Naive B cell (primary cell): ENCODE results near the gene MAPK12. TPM values are rescaled to one million over a fixed set of nuclear protein-coding genes. Genes with fewer than 3 reads are reported as not detected.

Source experiments
- ATAC-seq, 2 donors: fragments of 150-1000 bp; cut with Tn5 transposase; 2 replicates each; pipeline ENCODE4 v1.10.0; 2021; ENCODE audit warnings: low read depth in 2 of 2, mild to moderate bottlenecking in 2 of 2, moderate library complexity in 2 of 2
- DNase-seq: peaks from one replicate; pipeline ENCODE4 v3.0.0; 2022
- H3K27ac Mint-ChIP-seq, 6 donors: one replicate each; pipeline ENCODE4 v1.8.0; 2020 to 2022; ENCODE audit warnings: mild to moderate bottlenecking in 6 of 6, mixed read lengths in 6 of 6, moderate library complexity in 5 of 6, inconsistent platforms in 2 of 6
- H3K27me3 Mint-ChIP-seq, 3 donors: one replicate each; pipeline ENCODE4 v1.8.0; 2021 to 2022; ENCODE audit warnings: mixed read lengths in 3 of 3, mild to moderate bottlenecking in 1 of 3
- H3K36me3 Mint-ChIP-seq, 2 donors: one replicate each; pipeline ENCODE4 v1.8.0; 2020 to 2022; ENCODE audit warnings: mixed read lengths in 2 of 2, inconsistent platforms in 1 of 2, mild to moderate bottlenecking in 1 of 2
- H3K4me1 Mint-ChIP-seq, 3 donors: one replicate each; pipeline ENCODE4 v1.8.0; 2020 to 2022; ENCODE audit warnings: mixed read lengths in 3 of 3, inconsistent platforms in 1 of 3, mild to moderate bottlenecking in 1 of 3, moderate library complexity in 1 of 3
- H3K4me3 Mint-ChIP-seq, 8 donors: one replicate each; pipeline ENCODE4 v1.8.0; 2020 to 2022; ENCODE audit warnings: mild to moderate bottlenecking in 8 of 8, mixed read lengths in 8 of 8, moderate library complexity in 8 of 8, inconsistent platforms in 2 of 8
- H3K9me3 Mint-ChIP-seq, 7 donors: one replicate each; pipeline ENCODE4 v1.8.0; 2020 to 2022; ENCODE audit warnings: mixed read lengths in 7 of 7, mild to moderate bottlenecking in 5 of 7, inconsistent platforms in 2 of 7, moderate library complexity in 1 of 7
- polyA plus RNA-seq, 6 donors: library from polyadenylated mRNA; unstranded; fragments of 300-500 nt; fragmentation: Illumina TruSeq; gene quantifications; one replicate each; pipeline ENCODE4 v1.2.3, GENCODE V29; 2021; ENCODE audit warnings: low read depth in 6 of 6

MAPK12 gene
- polyA plus RNA-seq, 6 donors from 2014 or later: 0.04 to 0.19 (median 0.09) TPM; not detected in 1

DNA sequence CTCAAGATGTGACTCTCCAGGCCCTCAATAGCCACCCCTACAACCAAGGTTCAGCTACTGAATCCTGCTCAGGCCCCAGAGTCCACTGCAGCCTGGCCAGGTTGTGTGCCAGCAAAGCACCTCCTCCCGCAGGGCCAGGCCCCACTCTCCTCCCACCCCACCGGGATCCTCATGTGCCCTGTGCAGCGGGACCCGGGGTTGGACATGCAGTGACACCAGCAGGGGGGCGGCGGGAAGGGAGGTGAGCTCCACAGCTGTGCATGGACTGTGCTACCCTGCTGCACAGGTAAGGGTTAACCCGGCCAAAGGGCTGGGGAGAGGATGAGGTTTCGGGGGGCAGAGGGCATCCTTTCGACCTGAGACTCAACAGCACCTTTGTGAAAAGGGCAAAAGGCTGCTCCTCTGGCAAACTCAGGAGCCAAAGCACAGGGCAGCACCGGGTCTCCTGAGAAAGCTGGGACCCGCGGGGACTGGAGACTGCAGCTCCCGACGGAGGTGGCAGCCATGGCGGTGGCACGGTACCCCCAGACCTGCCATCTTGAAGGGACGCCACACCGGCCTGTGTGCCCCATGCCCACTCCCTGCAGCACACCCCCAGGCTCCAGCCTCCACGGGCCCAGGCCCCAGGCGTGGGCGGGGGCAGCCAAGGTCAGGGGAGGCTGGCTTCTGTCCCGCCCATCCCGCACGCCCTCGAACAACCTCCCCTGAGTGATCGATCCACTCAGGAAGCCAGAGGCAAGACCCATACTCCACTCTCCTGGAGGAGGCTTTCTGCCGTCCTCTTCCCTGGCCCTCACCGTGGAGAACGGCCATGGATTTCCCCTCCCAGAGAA, 35.4 kb upstream of the MAPK12 start:
- Mint-ChIP-seq H3K27ac (peak overlapping the region in 2 of 6 donors; percentile 67 to 80), H3K4me3 (peak overlapping the region in 1 of 8 donors; percentile 22), H3K4me1 (peaks cover 30 to 48% (median 32%) of the 10 kb centered on the region in 3 donors), H3K27me3 (peaks cover 11 to 36% (median 11%) of the 10 kb centered on the region in 3 donors), H3K36me3 (no peaks in the 10 kb centered on the region), H3K9me3 (no peaks in the 10 kb centered on the region)
- ATAC-seq (no peak), DNase-seq (no peak)

- H3K4me1 Mint-ChIP-seq: peaks cover 27 to 46% (median 29%) of the 10 kb centered on the region in 3 donors
- peak overlapping the region in 5 of 8 donors; percentile 6 to 80 (median 57) for H3K4me3 Mint-ChIP-seq
These were observed 32.8 kb upstream of the MAPK12 start for GRCh38 chr22:50294319-50294656.

DNA sequence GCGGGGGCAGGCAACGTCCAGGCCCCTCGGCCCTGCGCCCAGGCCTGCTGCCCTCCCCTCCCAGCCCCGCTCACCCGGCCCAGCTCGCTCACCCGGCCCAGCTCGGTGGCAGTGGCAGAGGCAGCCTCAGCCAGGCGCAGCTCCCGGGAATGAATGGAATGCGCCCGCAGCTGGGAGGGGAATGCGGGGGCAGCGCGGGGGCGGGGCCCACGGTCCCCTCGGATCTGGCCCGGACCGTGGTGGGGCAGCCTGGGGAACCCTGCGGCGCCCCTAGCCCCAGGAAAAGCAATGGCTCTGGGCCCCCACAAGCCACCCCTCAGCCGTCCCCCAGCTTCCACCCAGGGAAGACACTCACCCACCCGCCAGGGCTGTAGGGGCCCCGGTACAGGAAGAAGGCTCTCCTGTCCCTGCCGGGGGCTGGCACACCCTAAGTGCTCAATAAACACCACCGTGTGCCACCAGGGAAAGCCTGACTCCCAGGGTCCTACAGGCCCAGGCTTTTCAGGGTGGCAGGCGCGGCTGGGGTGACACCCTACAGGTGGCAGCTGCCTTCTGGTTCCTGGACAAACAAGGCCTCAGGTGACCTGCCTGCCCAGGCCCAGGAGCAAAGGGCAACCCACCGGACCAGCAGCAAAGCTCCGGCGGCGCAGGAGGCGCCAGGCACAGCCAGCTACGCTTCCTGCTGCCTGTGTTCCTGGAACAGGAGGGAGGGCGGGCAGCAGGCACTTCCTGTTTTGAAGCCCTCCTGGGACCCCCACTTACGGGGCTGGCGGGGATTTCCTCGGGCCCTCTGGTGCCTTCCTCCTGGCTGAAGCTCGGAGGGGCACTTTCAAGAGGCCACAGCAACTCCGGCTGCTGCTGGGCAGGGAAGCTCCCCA, 32.2 kb upstream of the MAPK12 start:
- Mint-ChIP-seq H3K4me1 (peaks cover 25 to 42% (median 27%) of the 10 kb centered on the region in 3 donors), H3K9me3 (no peaks in the 10 kb centered on the region), H3K36me3 (no peaks in the 10 kb centered on the region), H3K27ac (peak overlapping the region in 4 of 6 donors; percentile 49 to 94 (median 88)), H3K4me3 (peak overlapping the region in 6 of 8 donors; percentile 21 to 80 (median 52)), H3K27me3 (peaks cover 11 to 45% (median 15%) of the 10 kb centered on the region in 3 donors)
- peak; percentile 57 for DNase-seq
- peak; percentile 32 to 42 for ATAC-seq

More at GRCh38 chr22:50294319-50294656, 32.8 kb upstream of the MAPK12 start:
- DNase-seq (no peak), ATAC-seq (no peak)
- Mint-ChIP-seq H3K27me3 (peaks cover 11 to 44% (median 15%) of the 10 kb centered on the region in 3 donors), H3K36me3 (no peaks in the 10 kb centered on the region), H3K9me3 (no peaks in the 10 kb centered on the region), H3K27ac (peak overlapping the region in 5 of 6 donors; percentile 49 to 94 (median 87))

GRCh38 chr22:50292643-50293440, 31.4 kb upstream of the MAPK12 start:
- Mint-ChIP-seq H3K36me3 (no peaks in the 10 kb centered on the region), H3K9me3 (no peaks in the 10 kb centered on the region), H3K27me3 (peaks cover 11 to 42% (median 15%) of the 10 kb centered on the region in 3 donors), H3K27ac (peak overlapping the region in 3 of 6 donors; percentile 78 to 92 (median 82)), H3K4me1 (peaks cover 25 to 40% (median 27%) of the 10 kb centered on the region in 3 donors), H3K4me3 (peak overlapping the region; percentile 13 to 90 (median 84))
- DNase-seq (peak; percentile 64), ATAC-seq (peak; percentile 90)

DNA sequence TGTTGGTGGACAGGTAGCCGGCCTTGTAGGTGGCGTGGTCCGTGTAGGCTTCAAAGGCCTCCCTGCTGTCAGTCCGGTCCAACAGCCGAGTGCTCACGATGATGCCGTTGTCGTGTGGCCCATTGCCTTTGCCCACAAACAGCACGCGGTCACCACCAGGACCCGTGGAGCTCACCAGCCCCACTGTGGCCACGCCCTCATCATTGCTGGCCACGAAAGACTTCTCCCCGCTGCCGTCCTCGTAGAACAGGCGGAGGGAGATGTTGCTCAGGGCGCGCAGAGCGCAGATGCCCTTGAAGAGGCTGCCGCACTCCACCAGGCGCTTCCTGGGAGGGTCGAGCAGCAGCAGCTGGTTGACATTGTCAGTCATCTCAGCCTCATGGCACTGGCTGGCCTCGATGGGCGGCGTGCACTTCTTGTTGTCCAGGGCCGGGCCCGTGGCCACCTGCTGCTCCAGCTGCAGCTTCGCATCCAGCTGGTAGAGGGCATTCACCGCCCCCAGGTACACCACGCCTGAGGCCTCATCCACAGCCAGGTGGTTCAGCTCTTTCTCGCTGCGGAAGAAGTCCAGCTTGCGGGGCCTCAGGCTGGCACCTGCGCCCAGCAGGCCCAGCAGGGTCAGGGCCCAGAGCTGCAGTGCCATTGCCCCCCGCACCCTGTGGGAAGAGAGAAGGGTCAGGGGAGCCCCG, 28.6 kb upstream of the MAPK12 start:
- peak overlapping the region in 1 of 8 donors; percentile 47 for H3K4me3 Mint-ChIP-seq
- no peaks in the 10 kb centered on the region for H3K9me3 Mint-ChIP-seq
- H3K4me1 Mint-ChIP-seq: peaks cover 21 to 30% (median 22%) of the 10 kb centered on the region in 3 donors
- H3K36me3 Mint-ChIP-seq: no peaks in the 10 kb centered on the region
- ATAC-seq (no peak), DNase-seq (no peak)
- H3K27ac Mint-ChIP-seq: no peak overlapping the region
- H3K27me3 Mint-ChIP-seq: peaks cover 5 to 35% (median 15%) of the 10 kb centered on the region in 3 donors

DNA sequence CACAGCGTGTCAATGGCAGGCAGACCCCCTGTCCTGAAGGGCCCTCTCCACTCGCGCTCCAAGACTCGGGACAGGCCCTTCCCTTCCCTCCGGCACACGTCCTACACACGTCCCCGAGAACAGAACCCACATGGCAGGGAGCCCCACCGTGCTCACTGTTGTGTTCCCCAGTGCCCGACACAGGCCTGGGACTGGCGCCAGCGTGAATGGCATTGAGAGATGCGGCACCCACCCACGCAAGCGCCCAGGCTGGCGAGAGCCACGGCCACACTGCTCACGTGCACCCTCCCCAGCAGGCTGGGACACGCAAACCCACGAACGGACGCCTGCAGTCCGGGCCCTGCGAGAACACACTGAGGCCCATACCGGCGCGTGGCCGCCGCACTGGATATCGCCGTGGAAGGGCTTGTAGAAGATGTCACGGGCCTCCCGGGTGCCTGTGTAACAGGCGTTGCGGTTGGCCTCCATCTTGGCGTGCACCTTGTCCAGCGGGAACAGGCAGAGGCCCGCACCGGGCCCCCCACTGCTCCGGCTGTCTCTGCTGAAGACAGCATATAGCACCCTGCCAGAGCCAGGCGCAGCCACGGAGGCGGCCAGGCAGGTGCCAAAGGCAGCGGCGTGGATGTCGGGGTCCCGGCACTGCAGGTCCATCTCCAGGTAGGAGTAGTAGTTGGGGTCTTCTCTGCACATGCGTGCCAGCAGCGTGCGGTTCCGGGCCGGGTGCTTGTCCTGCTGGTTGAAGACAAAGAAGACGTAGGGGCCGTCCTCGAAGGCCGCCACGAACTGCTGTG, 27.9 kb upstream of the MAPK12 start:
- Mint-ChIP-seq H3K4me3 (no peak overlapping the region), H3K27ac (no peak overlapping the region), H3K36me3 (no peaks in the 10 kb centered on the region), H3K4me1 (peaks cover 20 to 27% (median 22%) of the 10 kb centered on the region in 3 donors), H3K27me3 (peaks cover 5 to 35% (median 15%) of the 10 kb centered on the region in 3 donors), H3K9me3 (no peaks in the 10 kb centered on the region)
- no peak for ATAC-seq
- DNase-seq: no peak

DNA sequence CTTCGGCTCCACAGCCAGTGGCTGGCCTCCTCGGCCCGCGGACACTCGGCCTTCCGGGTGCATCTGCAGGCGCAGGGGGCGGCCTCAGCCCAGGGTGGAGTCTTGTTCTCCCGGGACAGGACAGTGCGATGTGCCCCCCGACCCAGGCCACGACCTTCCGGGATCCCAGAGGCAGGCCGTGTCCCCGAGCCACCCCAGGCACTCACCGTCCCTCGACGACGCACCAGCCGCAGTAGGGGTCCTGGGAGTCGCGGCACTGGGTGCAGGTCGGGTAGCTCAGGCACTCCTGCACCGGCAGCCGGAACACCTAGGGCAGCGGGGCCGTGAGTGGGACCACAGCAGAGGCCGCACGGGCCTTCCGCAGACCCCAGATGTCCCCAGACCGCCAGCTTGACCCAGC, 26.2 kb upstream of the MAPK12 start:
- no peak for DNase-seq
- Mint-ChIP-seq H3K36me3 (no peaks in the 10 kb centered on the region), H3K9me3 (no peaks in the 10 kb centered on the region), H3K27me3 (peaks cover 4 to 32% (median 12%) of the 10 kb centered on the region in 3 donors), H3K27ac (no peak overlapping the region), H3K4me3 (no peak overlapping the region), H3K4me1 (peaks cover 14 to 17% (median 16%) of the 10 kb centered on the region in 3 donors)
- ATAC-seq: no peak

- Mint-ChIP-seq H3K36me3 (no peaks in the 10 kb centered on the region), H3K9me3 (no peaks in the 10 kb centered on the region), H3K4me1 (peaks cover 6 to 8% (median 7%) of the 10 kb centered on the region in 3 donors), H3K27ac (no peak overlapping the region), H3K4me3 (no peak overlapping the region), H3K27me3 (peaks cover 0 to 23% (median 3%) of the 10 kb centered on the region in 3 donors)
- no peak for ATAC-seq
- DNase-seq: no peak
These were observed 25.3 kb upstream of the MAPK12 start for GRCh38 chr22:50286701-50287318.

DNA sequence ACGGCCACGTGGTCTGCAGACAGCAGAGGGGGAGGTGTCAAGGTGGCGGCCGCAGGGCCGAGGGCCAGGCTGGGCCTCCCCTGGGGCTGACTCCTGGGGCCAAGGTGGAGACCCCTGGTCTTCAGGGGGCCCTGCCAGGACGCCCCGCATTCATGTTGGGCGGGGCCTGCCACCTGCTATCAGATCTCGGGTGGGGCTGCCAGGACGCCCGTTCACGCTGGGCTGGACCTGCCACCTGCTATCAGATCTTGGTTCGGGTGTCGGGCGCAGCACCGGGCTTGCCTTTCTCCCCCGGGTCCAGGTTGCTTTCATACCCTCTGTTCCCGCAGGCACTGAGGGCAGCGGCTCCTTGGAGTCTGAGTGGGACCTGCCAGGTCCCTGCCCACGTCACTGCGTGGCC, 24.8 kb upstream of the MAPK12 start:
- Mint-ChIP-seq H3K27ac (no peak overlapping the region), H3K9me3 (no peaks in the 10 kb centered on the region), H3K4me1 (peaks cover 1 to 3% (median 2%) of the 10 kb centered on the region in 3 donors), H3K27me3 (peaks cover 0 to 18% (median 0%) of the 10 kb centered on the region in 3 donors), H3K4me3 (no peak overlapping the region), H3K36me3 (no peaks in the 10 kb centered on the region)
- no peak for DNase-seq
- ATAC-seq: no peak

DNA sequence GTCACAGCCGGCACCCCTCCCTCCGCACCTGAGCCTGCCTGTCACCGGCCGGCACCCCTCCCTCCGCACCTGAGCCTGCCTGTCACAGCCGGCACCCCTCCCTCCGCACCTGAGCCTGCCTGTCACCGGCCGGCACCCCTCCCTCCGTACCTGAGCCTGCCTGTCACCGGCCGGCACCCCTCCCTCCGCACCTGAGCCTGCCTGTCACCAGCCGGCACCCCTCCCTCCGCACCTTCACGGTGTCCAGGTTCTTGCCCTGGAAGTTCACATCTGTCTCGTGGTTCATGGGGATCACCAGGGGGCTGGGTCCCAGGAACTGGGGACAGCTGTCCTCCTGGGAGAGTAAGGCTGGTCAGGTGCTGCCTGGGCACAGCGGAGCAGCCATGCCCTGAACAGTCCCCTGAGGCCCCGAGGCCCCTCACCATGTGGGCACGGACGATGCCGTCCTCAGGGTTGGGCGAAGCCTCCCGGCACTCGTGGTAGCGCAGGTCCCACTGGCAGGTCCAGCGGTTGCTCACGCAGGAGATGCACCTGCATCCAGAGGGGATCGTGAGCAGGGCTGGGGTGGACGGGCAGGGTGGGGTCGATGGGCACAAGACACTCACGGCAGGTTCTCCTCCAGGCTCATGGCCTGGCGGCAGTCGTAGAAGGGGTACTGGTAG, 24.2 kb upstream of the MAPK12 start:
- H3K27ac Mint-ChIP-seq: no peak overlapping the region
- peaks cover 0 to 12% (median 0%) of the 10 kb centered on the region in 3 donors for H3K27me3 Mint-ChIP-seq
- H3K36me3 Mint-ChIP-seq: no peaks in the 10 kb centered on the region
- H3K4me1 Mint-ChIP-seq: no peaks in the 10 kb centered on the region
- no peak for ATAC-seq
- H3K4me3 Mint-ChIP-seq: no peak overlapping the region
- no peak for DNase-seq
- no peaks in the 10 kb centered on the region for H3K9me3 Mint-ChIP-seq

- DNase-seq: no peak
- Mint-ChIP-seq H3K9me3 (no peaks in the 10 kb centered on the region), H3K36me3 (no peaks in the 10 kb centered on the region), H3K27ac (no peak overlapping the region), H3K4me3 (no peak overlapping the region), H3K27me3 (peaks cover 0 to 8% (median 0%) of the 10 kb centered on the region in 3 donors), H3K4me1 (no peaks in the 10 kb centered on the region)
- ATAC-seq: no peak
These were observed 23.0 kb upstream of the MAPK12 start for GRCh38 chr22:50284479-50284878.
